ENCODE data around the gene CHSY3. TPM values are rescaled to one million over a fixed set of nuclear protein-coding genes. Genes with fewer than 3 reads are reported as not detected.

CHSY3 gene
- total RNA-seq, 2 donors from 2014 or later = 24.3 to 28.3 TPM

- H3K4me1 ChIP-seq (ENCODE audit: control insufficient read depth in 1 of 2, low read depth in 2 of 2) = peaks cover 14 to 23% of the 10 kb centered on the region in 2 donors
- DNase-seq (ENCODE audit: low spot score) = no peak
- peak overlapping the region; percentile 28 to 68 for H3K27ac ChIP-seq
- no peak for TF ChIP-seq CTCF (IDR thresholded peaks at IDR 0.05)
- no peaks in the 10 kb centered on the region for H3K36me3 ChIP-seq
- H3K4me3 ChIP-seq = peak overlapping the region; percentile 33
- no peaks in the 10 kb centered on the region for H3K27me3 ChIP-seq (replicated peaks; ENCODE audit: insufficient read depth)
- H3K9me3 ChIP-seq = no peaks in the 10 kb centered on the region
- ATAC-seq (ENCODE audit: insufficient number of reproducible peaks, low FRiP score, low read depth) = no peak
Measured at GRCh38 chr5:130024006-130024405, 119.7 kb downstream of the CHSY3 start.

- DNase-seq (ENCODE audit: low spot score) (no peak), ATAC-seq (ENCODE audit: insufficient number of reproducible peaks, low FRiP score, low read depth) (no peak)
- H3K4me1 ChIP-seq (ENCODE audit: control insufficient read depth in 1 of 2, low read depth in 2 of 2) = peaks cover 14 to 27% of the 10 kb centered on the region in 2 donors
- no peak overlapping the region for H3K4me3 ChIP-seq
- H3K27ac ChIP-seq = peak overlapping the region in 1 of 2 donors; percentile 12
- H3K27me3 ChIP-seq (replicated peaks; ENCODE audit: insufficient read depth) = no peaks in the 10 kb centered on the region
- H3K36me3 ChIP-seq = no peaks in the 10 kb centered on the region
- H3K9me3 ChIP-seq = no peaks in the 10 kb centered on the region
- no peak for TF ChIP-seq CTCF (IDR thresholded peaks at IDR 0.05)
Measured at GRCh38 chr5:130025511-130025910, 121.2 kb downstream of the CHSY3 start.

GRCh38 chr5:130032807-130033206 lies 128.5 kb downstream of the CHSY3 start:
- no peak for DNase-seq (ENCODE audit: low spot score)
- Histone ChIP-seq H3K4me3 (no peak overlapping the region), H3K27ac (no peak overlapping the region), H3K4me1 (ENCODE audit: control insufficient read depth in 1 of 2, low read depth in 2 of 2) (peaks cover 4 to 12% of the 10 kb centered on the region in 2 donors), H3K9me3 (no peaks in the 10 kb centered on the region), H3K27me3 (replicated peaks; ENCODE audit: insufficient read depth) (no peaks in the 10 kb centered on the region), H3K36me3 (no peaks in the 10 kb centered on the region)
- no peak for TF ChIP-seq CTCF (IDR thresholded peaks at IDR 0.05)
- no peak for ATAC-seq (ENCODE audit: insufficient number of reproducible peaks, low FRiP score, low read depth)

GRCh38 chr5:130034566-130035210 lies 130.4 kb downstream of the CHSY3 start:
- no peak for DNase-seq (ENCODE audit: low spot score)
- no peaks in the 10 kb centered on the region for H3K36me3 ChIP-seq
- no peak overlapping the region for H3K27ac ChIP-seq
- no peak for ATAC-seq (ENCODE audit: insufficient number of reproducible peaks, low FRiP score, low read depth)
- H3K9me3 ChIP-seq = no peaks in the 10 kb centered on the region
- no peak for TF ChIP-seq CTCF (IDR thresholded peaks at IDR 0.05)
- H3K27me3 ChIP-seq (replicated peaks; ENCODE audit: insufficient read depth) = no peaks in the 10 kb centered on the region
- H3K4me1 ChIP-seq (ENCODE audit: control insufficient read depth in 1 of 2, low read depth in 2 of 2) = peaks cover 4 to 12% of the 10 kb centered on the region in 2 donors
- no peak overlapping the region for H3K4me3 ChIP-seq

GRCh38 chr5:130035388-130035787 lies 131.1 kb downstream of the CHSY3 start:
- no peak for DNase-seq (ENCODE audit: low spot score)
- no peaks in the 10 kb centered on the region for H3K36me3 ChIP-seq
- no peak overlapping the region for H3K4me3 ChIP-seq
- H3K9me3 ChIP-seq = no peaks in the 10 kb centered on the region
- TF ChIP-seq CTCF (IDR thresholded peaks at IDR 0.05) = no peak
- no peak for ATAC-seq (ENCODE audit: insufficient number of reproducible peaks, low FRiP score, low read depth)
- no peak overlapping the region for H3K27ac ChIP-seq
- H3K4me1 ChIP-seq (ENCODE audit: control insufficient read depth in 1 of 2, low read depth in 2 of 2) = peaks cover 4 to 8% of the 10 kb centered on the region in 2 donors
- no peaks in the 10 kb centered on the region for H3K27me3 ChIP-seq (replicated peaks; ENCODE audit: insufficient read depth)

Measured in thoracic aorta (tissue), 2 donors.